B cell (primary cell): Measurements from ENCODE around the gene BMP6. TPM values are rescaled to one million over a fixed set of nuclear protein-coding genes. Genes with fewer than 3 reads are reported as not detected.

Experiments
- ATAC-seq: fragments of 200-7000 bp; cut with Tn5 transposase; one replicate; pipeline ENCODE4 v1.10.0; 2021; ENCODE audit warnings: low read depth, mild to moderate bottlenecking, moderate number of reproducible peaks, moderate library complexity
- CTCF ChIA-PET: fragments of 350-600 bp; sonication (Branson Sonifier 250); formaldehyde crosslinking; loops from one replicate; lab custom pipeline; 2021; ENCODE audit warnings: antibody characterized with exemption, inconsistent platforms; lab: Charles Lee
- POLR2A ChIA-PET: fragments of 350-600 bp; sonication (Branson Sonifier 250); formaldehyde crosslinking; loops from one replicate; lab custom pipeline; 2021; ENCODE audit warnings: antibody characterized with exemption; lab: Charles Lee
- DNase-seq: peaks from one replicate; pipeline ENCODE4 v3.0.0; 2013
- H2AFZ ChIP-seq: 2 replicates; pipeline ENCODE4 v1.6.1; 2012; ENCODE audit warnings: mild to moderate bottlenecking, low read depth, low read length; ENCODE audit not compliant: insufficient read depth, poor library complexity, severe bottlenecking
- H3K27ac ChIP-seq, 2 donors: 1 replicate in 1 of 2; 2 replicates in 1 of 2; pipeline ENCODE4 v1.5.1; 2012 to 2013; ENCODE audit warnings: low read length in 2 of 2, mild to moderate bottlenecking in 2 of 2, moderate library complexity in 1 of 2
- H3K27me3 ChIP-seq, 4 experiments: fragments of 200-600 bp in 1 of 4; sonication (generic) in 1 of 4; replicated peaks in 1 of 4; 1 replicate in 2 of 4; 2 replicates in 2 of 4; pipeline versions ENCODE4 v1.6.1 to v1.7.0; 2013 to 2016; ENCODE audit warnings: low read length in 3 of 4, mild to moderate bottlenecking in 2 of 4, mixed read lengths in 1 of 4, moderate library complexity in 1 of 4; ENCODE audit not compliant: insufficient read depth in 4 of 4, control insufficient read depth in 3 of 4; ENCODE audit errors: control extremely low read depth in 1 of 4
- H3K36me3 ChIP-seq, 2 experiments: replicated peaks in 1 of 2; 1 replicate in 1 of 2; 2 replicates in 1 of 2; pipeline versions ENCODE4 v1.6.1 to v1.7.1; 2013; ENCODE audit warnings: low read length in 1 of 2; ENCODE audit not compliant: insufficient read depth in 2 of 2, control insufficient read depth in 1 of 2; ENCODE audit errors: control extremely low read depth in 1 of 2, extremely low read depth in 1 of 2
- H3K4me1 ChIP-seq, 2 donors: fragments of 200-600 bp in 1 of 2; sonication (generic) in 1 of 2; 1 replicate in 1 of 2; 2 replicates in 1 of 2; pipeline versions ENCODE4 v1.5.1 to v1.6.1; 2013 to 2017; ENCODE audit warnings: low read length in 2 of 2; ENCODE audit not compliant: control insufficient read depth in 2 of 2, insufficient read depth in 2 of 2
- H3K4me2 ChIP-seq: replicated peaks from 2 replicates; pipeline ENCODE3; 2012; ENCODE audit warnings: mild to moderate bottlenecking, low read depth, low read length; ENCODE audit not compliant: poor library complexity, severe bottlenecking
- H3K4me3 ChIP-seq, 5 experiments: fragments of 200-600 bp in 1 of 5; sonication (generic) in 1 of 5; 1 replicate in 3 of 5; 2 replicates in 2 of 5; pipeline versions ENCODE4 v1.5.1 to v1.7.0; 2011 to 2016; ENCODE audit warnings: low read length in 4 of 5, mild to moderate bottlenecking in 4 of 5, low read depth in 2 of 5, control low read depth in 1 of 5, moderate library complexity in 1 of 5; ENCODE audit not compliant: insufficient read depth in 1 of 5; ENCODE audit errors: control extremely low read depth in 1 of 5, extremely low read depth in 1 of 5
- H3K79me2 ChIP-seq: fragments of 200-600 bp; sonication (generic); one replicate; pipeline ENCODE4 v1.6.0; 2016; ENCODE audit warnings: low read length; ENCODE audit not compliant: control insufficient read depth, insufficient read depth
- H3K9ac ChIP-seq: fragments of 200-600 bp; sonication (generic); 2 replicates; pipeline ENCODE4 v1.6.1; 2017; ENCODE audit warnings: mild to moderate bottlenecking, low read length, moderate library complexity
- H3K9me3 ChIP-seq, 3 donors: one replicate each; pipeline versions ENCODE4 v1.6.1 to v1.7.1; 2013; ENCODE audit warnings: low read length in 2 of 3; ENCODE audit not compliant: control insufficient read depth in 2 of 3, insufficient read depth in 1 of 3; ENCODE audit errors: control extremely low read depth in 1 of 3
- H4K20me1 ChIP-seq: 2 replicates; pipeline ENCODE4 v1.6.0; 2012; ENCODE audit warnings: mild to moderate bottlenecking, low read length; ENCODE audit not compliant: insufficient read depth, control insufficient read depth, poor library complexity, severe bottlenecking
- H3K27ac Mint-ChIP-seq: one replicate; pipeline ENCODE4 v1.8.0; 2021; ENCODE audit warnings: mixed read lengths
- H3K27me3 Mint-ChIP-seq: one replicate; pipeline ENCODE4 v1.8.0; 2021; ENCODE audit warnings: mixed read lengths
- H3K4me1 Mint-ChIP-seq: one replicate; pipeline ENCODE4 v1.8.0; 2021; ENCODE audit warnings: mixed read lengths
- H3K4me3 Mint-ChIP-seq: one replicate; pipeline ENCODE4 v1.8.0; 2021; ENCODE audit warnings: mixed read lengths
- H3K9me3 Mint-ChIP-seq: one replicate; pipeline ENCODE4 v1.8.0; 2022; ENCODE audit warnings: mixed read lengths; ENCODE audit not compliant: insufficient read depth
- CTCF ChIP-seq: fragments of 200-600 bp; IDR thresholded peaks from one replicate; pipeline ENCODE4 v1.8.0; 2022; ENCODE audit warnings: antibody characterized with exemption, mild to moderate bottlenecking
- EZH2 ChIP-seq: IDR thresholded peaks from 2 replicates; pipeline ENCODE4 v1.6.1; 2012; ENCODE audit warnings: borderline replicate concordance, low read depth, mild to moderate bottlenecking, moderate library complexity, low read length; ENCODE audit not compliant: insufficient read depth, poor library complexity, severe bottlenecking
- WGBS: methylation state at CpG from one replicate; pipeline ENCODE4 v1.1.5; 2013; ENCODE audit warnings: missing lambda C conversion rate; ENCODE audit not compliant: insufficient coverage; 5-methylcytosine and 5-hydroxymethylcytosine counted together
- intact Hi-C: fragments of 100-400 bp; cut with micrococcal nuclease; formaldehyde crosslinking; loops from one replicate; pipeline ENCODE4 v1.10.0; 2022
- polyA plus RNA-seq: library from polyadenylated mRNA; depleted of rRNA; stranded (reverse); fragments of >200 nt; gene quantifications from 2 replicates; pipeline ENCODE4 v1.2.3, GENCODE V29; 2012
- total RNA-seq, 2 donors: library from RNA; stranded (reverse); fragments of 120-200 nt in 1 of 2; gene quantifications; 1 replicate in 1 of 2; 2 replicates in 1 of 2; pipeline versions ENCODE4 v1.2.3 to v1.2.4, GENCODE V29; 2013 to 2022

The BMP6 gene
- total and polyA plus RNA-seq, 2 donors (not counting 1 experiment from before 2014, with no cell fraction given) = 0.43 to 2.9 TPM

GRCh38 chr6:7846966-7847818 lies 121.3 kb downstream of the BMP6 start:
- ChIA-PET POLR2A (no interaction called here), CTCF (no interaction called here)
- DNase-seq (no peak), ATAC-seq (no peak)
- H3K4me1 Mint-ChIP-seq = no peaks in the 10 kb centered on the region
- intact Hi-C loops = no loop called here
- H3K36me3 ChIP-seq = no peaks in the 10 kb centered on the region
- peaks cover 6% of the 10 kb centered on the region for H3K9me3 Mint-ChIP-seq
- H3K4me3 Mint-ChIP-seq = no peak overlapping the region
- no peak overlapping the region for H2AFZ ChIP-seq
- H3K4me2 ChIP-seq = no peak overlapping the region
- H3K27me3 Mint-ChIP-seq = peaks cover 12% of the 10 kb centered on the region
- no peaks in the 10 kb centered on the region for H3K79me2 ChIP-seq
- H3K27ac ChIP-seq = no peak overlapping the region
- H3K4me3 ChIP-seq = no peak overlapping the region
- WGBS = 86% methylated on average over 5 of the region's 7 CpGs
- H3K4me1 ChIP-seq = no peaks in the 10 kb centered on the region
- no peaks in the 10 kb centered on the region for H3K27me3 ChIP-seq
- H3K9me3 ChIP-seq = peaks cover 1 to 6% (median 6%) of the 10 kb centered on the region in 3 donors
- H4K20me1 ChIP-seq = no peaks in the 10 kb centered on the region
- no peak for TF ChIP-seq EZH2
- no peak for TF ChIP-seq CTCF
- no peak overlapping the region for H3K27ac Mint-ChIP-seq
- no peak overlapping the region for H3K9ac ChIP-seq

- no peaks in the 10 kb centered on the region for H3K4me1 ChIP-seq
- WGBS = 80% methylated on average over 4 of the region's 4 CpGs
- DNase-seq (no peak), ATAC-seq (no peak)
- no peak for TF ChIP-seq EZH2
- TF ChIP-seq CTCF = no peak
- Mint-ChIP-seq H3K9me3 (peaks cover 9% of the 10 kb centered on the region), H3K27me3 (peaks cover 12% of the 10 kb centered on the region), H3K27ac (no peak overlapping the region), H3K4me1 (no peaks in the 10 kb centered on the region), H3K4me3 (no peak overlapping the region)
- H3K4me3 ChIP-seq = no peak overlapping the region
- ChIA-PET CTCF (no interaction called here), POLR2A (no interaction called here)
- H3K27me3 ChIP-seq = no peaks in the 10 kb centered on the region
- no peaks in the 10 kb centered on the region for H3K79me2 ChIP-seq
- H2AFZ ChIP-seq = no peak overlapping the region
- H3K27ac ChIP-seq = no peak overlapping the region
- H3K4me2 ChIP-seq = no peak overlapping the region
- intact Hi-C loops = no loop called here
- peaks cover 1 to 15% (median 8%) of the 10 kb centered on the region in 3 donors for H3K9me3 ChIP-seq
- no peaks in the 10 kb centered on the region for H4K20me1 ChIP-seq
- H3K36me3 ChIP-seq = no peaks in the 10 kb centered on the region
- H3K9ac ChIP-seq = no peak overlapping the region
Measured at GRCh38 chr6:7848229-7848628, 122.3 kb downstream of the BMP6 start.
